Activated CD4-positive, alpha-beta T cell treated with anti-CD3 and anti-CD28 coated beads, Interleukin-2, Interleukin-4, amounts not matched to agents 100 ng/mL and 50 ng/mL, durations not matched to agents 16 hours and 8 hours (primary cell): ENCODE results near the gene PSME4.
"Not testable (repeated sequence)": the region's sequence is repeated elsewhere in the genome, so short reads cannot be mapped to it uniquely, and the experiment has no call there.

Experiments used
- DNase-seq: peaks from one replicate; pipeline ENCODE4 v3.0.0-alpha.2; 2020; ENCODE audit warnings: low spot score

PSME4 gene

GRCh38 chr2:53964987-53965687 is 5.7 kb downstream of the PSME4 start:
- DNase-seq, result no peak

- DNase-seq, result peak; percentile 71
These were observed 6.4 kb downstream of the PSME4 start for GRCh38 chr2:53964257-53964952.

- DNase-seq, result not testable (repeated sequence)
These were observed 9.1 kb downstream of the PSME4 start for GRCh38 chr2:53961478-53962216.

GRCh38 chr2:53960476-53960875 is 10.3 kb downstream of the PSME4 start:
- no peak for DNase-seq

- no peak for DNase-seq
These were observed 12.3 kb downstream of the PSME4 start for GRCh38 chr2:53958443-53958842.

- DNase-seq, result no peak
These were observed 18.3 kb downstream of the PSME4 start for GRCh38 chr2:53952519-53952918.

GRCh38 chr2:53949457-53949856 is 21.3 kb downstream of the PSME4 start:
- DNase-seq, result peak; percentile 1

- DNase-seq, result no peak
These were observed 25.3 kb downstream of the PSME4 start for GRCh38 chr2:53945538-53945937.

- no peak for DNase-seq
These were observed 26.3 kb downstream of the PSME4 start for GRCh38 chr2:53944542-53944941.

GRCh38 chr2:53942280-53942679 is 28.5 kb downstream of the PSME4 start:
- no peak for DNase-seq

GRCh38 chr2:53941749-53942148 is 29.0 kb downstream of the PSME4 start:
- no peak for DNase-seq

- no peak for DNase-seq
These were observed 31.1 kb downstream of the PSME4 start for GRCh38 chr2:53939656-53940055.

- DNase-seq, result no peak
These were observed 31.9 kb downstream of the PSME4 start for GRCh38 chr2:53938904-53939303.

GRCh38 chr2:53933329-53933728 is 37.5 kb downstream of the PSME4 start:
- no peak for DNase-seq

GRCh38 chr2:53926321-53926720 is 44.5 kb downstream of the PSME4 start:
- not testable (repeated sequence) for DNase-seq

GRCh38 chr2:53913721-53914120 is 57.1 kb downstream of the PSME4 start:
- peak; percentile 68 for DNase-seq

GRCh38 chr2:53911434-53912189 is 59.2 kb downstream of the PSME4 start:
- no peak for DNase-seq

- no peak for DNase-seq
These were observed 63.2 kb downstream of the PSME4 start for GRCh38 chr2:53907582-53907981.

- no peak for DNase-seq
These were observed 65.4 kb downstream of the PSME4 start for GRCh38 chr2:53905396-53905795.

GRCh38 chr2:53903011-53903410 is 67.8 kb downstream of the PSME4 start:
- no peak for DNase-seq

GRCh38 chr2:53901192-53901591 is 69.6 kb downstream of the PSME4 start:
- no peak for DNase-seq

GRCh38 chr2:53896864-53897263 is 73.9 kb downstream of the PSME4 start:
- peak; percentile 9 for DNase-seq
